ENCODE data around the gene SCAF4. TPM values are rescaled to one million over a fixed set of nuclear protein-coding genes. Genes with fewer than 3 reads are reported as not detected.
"Not testable (repeated sequence)": the region's sequence is repeated elsewhere in the genome, so short reads cannot be mapped to it uniquely, and the experiment has no call there.

The SCAF4 gene
- total RNA-seq, 2 donors from 2014 or later, result 15.4 to 27.5 TPM

- H3K27ac ChIP-seq, result peak overlapping the region in 1 of 2 donors; percentile 10
- H3K27me3 ChIP-seq (replicated peaks; ENCODE audit: insufficient read depth), result no peaks in the 10 kb centered on the region
- peaks cover 15 to 33% of the 10 kb centered on the region in 2 donors for H3K4me1 ChIP-seq (ENCODE audit: control insufficient read depth in 1 of 2, low read depth in 2 of 2)
- no peak for TF ChIP-seq CTCF (IDR thresholded peaks at IDR 0.05)
- no peak for DNase-seq (ENCODE audit: low spot score)
- no peak overlapping the region for H3K4me3 ChIP-seq
- peaks cover 20% of the 10 kb centered on the region for H3K36me3 ChIP-seq
- ATAC-seq (ENCODE audit: insufficient number of reproducible peaks, low FRiP score, low read depth), result no peak
- H3K9me3 ChIP-seq, result no peaks in the 10 kb centered on the region
Observed at GRCh38 chr21:31670070-31670469, 61.8 kb downstream of the SCAF4 start.

GRCh38 chr21:31668651-31669491, 63.0 kb downstream of the SCAF4 start:
- DNase-seq (ENCODE audit: low spot score) (no peak), ATAC-seq (ENCODE audit: insufficient number of reproducible peaks, low FRiP score, low read depth) (no peak)
- H3K9me3 ChIP-seq, result no peaks in the 10 kb centered on the region
- peaks cover 15 to 37% of the 10 kb centered on the region in 2 donors for H3K4me1 ChIP-seq (ENCODE audit: control insufficient read depth in 1 of 2, low read depth in 2 of 2)
- peaks cover 20% of the 10 kb centered on the region for H3K36me3 ChIP-seq
- H3K4me3 ChIP-seq, result no peak overlapping the region
- no peak for TF ChIP-seq CTCF (IDR thresholded peaks at IDR 0.05)
- H3K27me3 ChIP-seq (replicated peaks; ENCODE audit: insufficient read depth), result no peaks in the 10 kb centered on the region
- peak overlapping the region in 1 of 2 donors; percentile 18 for H3K27ac ChIP-seq

DNA sequence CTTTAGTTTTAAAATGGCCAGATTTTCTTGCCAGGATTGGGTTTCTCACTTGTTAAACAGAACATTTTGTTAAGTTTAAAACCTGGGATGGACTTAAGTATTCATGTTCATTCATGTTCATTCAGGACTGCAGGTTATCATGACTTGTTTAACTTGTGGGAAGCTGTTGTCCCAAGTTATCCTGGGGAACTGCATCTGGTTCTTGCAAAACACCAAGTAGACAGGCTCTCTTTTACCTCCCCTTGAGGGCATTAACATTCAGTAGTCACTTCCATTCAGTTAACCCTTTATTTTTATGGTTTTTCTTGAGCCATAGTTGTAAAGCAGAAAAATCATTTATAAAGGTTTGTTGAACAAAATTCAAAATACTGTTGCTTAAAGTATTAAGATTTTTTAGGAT, 64.3 kb downstream of the SCAF4 start:
- peaks cover 20% of the 10 kb centered on the region for H3K36me3 ChIP-seq
- no peaks in the 10 kb centered on the region for H3K27me3 ChIP-seq (replicated peaks; ENCODE audit: insufficient read depth)
- TF ChIP-seq CTCF (IDR thresholded peaks at IDR 0.05), result no peak
- no peak for ATAC-seq (ENCODE audit: insufficient number of reproducible peaks, low FRiP score, low read depth)
- H3K4me3 ChIP-seq, result no peak overlapping the region
- no peaks in the 10 kb centered on the region for H3K9me3 ChIP-seq
- H3K27ac ChIP-seq, result no peak overlapping the region
- no peak for DNase-seq (ENCODE audit: low spot score)
- peaks cover 15 to 49% of the 10 kb centered on the region in 2 donors for H3K4me1 ChIP-seq (ENCODE audit: control insufficient read depth in 1 of 2, low read depth in 2 of 2)

DNA sequence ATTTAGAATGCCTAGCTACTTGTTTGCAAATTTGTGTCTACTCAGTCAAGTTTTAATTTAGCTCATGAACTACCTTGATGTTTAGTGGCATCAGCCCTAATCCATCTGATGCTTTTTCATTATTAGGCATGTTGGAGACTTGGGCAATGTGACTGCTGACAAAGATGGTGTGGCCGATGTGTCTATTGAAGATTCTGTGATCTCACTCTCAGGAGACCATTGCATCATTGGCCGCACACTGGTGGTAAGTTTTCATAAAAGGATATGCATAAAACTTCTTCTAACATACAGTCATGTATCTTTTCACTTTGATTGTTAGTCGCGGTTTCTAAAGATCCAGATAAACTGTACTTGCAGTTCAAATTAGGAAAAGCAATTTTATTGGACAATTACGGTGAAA, 64.8 kb downstream of the SCAF4 start:
- Histone ChIP-seq H3K27me3 (replicated peaks; ENCODE audit: insufficient read depth) (no peaks in the 10 kb centered on the region), H3K36me3 (peaks cover 20% of the 10 kb centered on the region), H3K9me3 (no peaks in the 10 kb centered on the region), H3K4me3 (no peak overlapping the region), H3K4me1 (ENCODE audit: control insufficient read depth in 1 of 2, low read depth in 2 of 2) (peaks cover 15 to 54% of the 10 kb centered on the region in 2 donors), H3K27ac (no peak overlapping the region)
- no peak for ATAC-seq (ENCODE audit: insufficient number of reproducible peaks, low FRiP score, low read depth)
- no peak for DNase-seq (ENCODE audit: low spot score)
- no peak for TF ChIP-seq CTCF (IDR thresholded peaks at IDR 0.05)

GRCh38 chr21:31666445-31667010, 65.4 kb downstream of the SCAF4 start:
- H3K4me1 ChIP-seq (ENCODE audit: control insufficient read depth in 1 of 2, low read depth in 2 of 2), result peaks cover 20 to 60% of the 10 kb centered on the region in 2 donors

GRCh38 chr21:31665869-31666268, 66.0 kb downstream of the SCAF4 start:
- not testable (repeated sequence) for H3K27ac ChIP-seq; ATAC-seq (ENCODE audit: insufficient number of reproducible peaks, low FRiP score, low read depth); DNase-seq (ENCODE audit: low spot score); H3K9me3 ChIP-seq; H3K4me3 ChIP-seq; H3K27me3 ChIP-seq (replicated peaks; ENCODE audit: insufficient read depth)
- Histone ChIP-seq H3K4me1 (ENCODE audit: control insufficient read depth in 1 of 2, low read depth in 2 of 2) (peaks cover 25 to 67% of the 10 kb centered on the region in 2 donors), H3K36me3 (peaks cover 13% of the 10 kb centered on the region)

More at GRCh38 chr21:31666445-31667010, 65.4 kb downstream of the SCAF4 start:
- Histone ChIP-seq H3K27me3 (replicated peaks; ENCODE audit: insufficient read depth) (no peaks in the 10 kb centered on the region), H3K27ac (no peak overlapping the region), H3K4me3 (no peak overlapping the region), H3K9me3 (no peaks in the 10 kb centered on the region), H3K36me3 (peaks cover 14% of the 10 kb centered on the region)
- DNase-seq (ENCODE audit: low spot score), result no peak
- TF ChIP-seq CTCF (IDR thresholded peaks at IDR 0.05), result no peak
- no peak for ATAC-seq (ENCODE audit: insufficient number of reproducible peaks, low FRiP score, low read depth)
